AG08396 (cell line): ENCODE results near the gene CCR8.

Source experiments
- DNase-seq: peaks from one replicate; pipeline ENCODE4 v3.0.0; 2012; ENCODE audit warnings: low spot score, mixed read lengths

Gene CCR8, protein sequence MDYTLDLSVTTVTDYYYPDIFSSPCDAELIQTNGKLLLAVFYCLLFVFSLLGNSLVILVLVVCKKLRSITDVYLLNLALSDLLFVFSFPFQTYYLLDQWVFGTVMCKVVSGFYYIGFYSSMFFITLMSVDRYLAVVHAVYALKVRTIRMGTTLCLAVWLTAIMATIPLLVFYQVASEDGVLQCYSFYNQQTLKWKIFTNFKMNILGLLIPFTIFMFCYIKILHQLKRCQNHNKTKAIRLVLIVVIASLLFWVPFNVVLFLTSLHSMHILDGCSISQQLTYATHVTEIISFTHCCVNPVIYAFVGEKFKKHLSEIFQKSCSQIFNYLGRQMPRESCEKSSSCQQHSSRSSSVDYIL

DNA sequence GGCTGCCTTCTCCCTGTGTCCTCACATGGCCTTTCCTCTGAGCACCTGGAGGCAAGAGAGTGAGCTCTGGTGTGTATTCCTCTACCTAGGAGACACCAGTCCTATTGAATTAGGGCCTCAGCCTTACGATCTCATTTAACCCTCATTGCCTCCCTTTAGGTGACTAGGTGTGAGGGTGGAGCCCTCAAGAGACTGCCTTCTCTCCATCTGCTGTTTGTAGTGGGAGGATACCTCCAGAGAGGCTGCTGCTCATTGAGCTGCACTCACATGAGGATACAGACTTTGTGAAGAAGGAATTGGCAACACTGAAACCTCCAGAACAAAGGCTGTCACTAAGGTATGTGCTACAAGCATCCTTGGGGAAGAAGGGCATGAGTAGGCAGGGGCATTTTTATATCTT is at the start of gene CCR8:
CCR8 (plus strand) TSS at position 217 of the 400 bp plus-strand sequence. CDS start 2,623 bp downstream, outside the sequence.
- no peak for DNase-seq

DNA sequence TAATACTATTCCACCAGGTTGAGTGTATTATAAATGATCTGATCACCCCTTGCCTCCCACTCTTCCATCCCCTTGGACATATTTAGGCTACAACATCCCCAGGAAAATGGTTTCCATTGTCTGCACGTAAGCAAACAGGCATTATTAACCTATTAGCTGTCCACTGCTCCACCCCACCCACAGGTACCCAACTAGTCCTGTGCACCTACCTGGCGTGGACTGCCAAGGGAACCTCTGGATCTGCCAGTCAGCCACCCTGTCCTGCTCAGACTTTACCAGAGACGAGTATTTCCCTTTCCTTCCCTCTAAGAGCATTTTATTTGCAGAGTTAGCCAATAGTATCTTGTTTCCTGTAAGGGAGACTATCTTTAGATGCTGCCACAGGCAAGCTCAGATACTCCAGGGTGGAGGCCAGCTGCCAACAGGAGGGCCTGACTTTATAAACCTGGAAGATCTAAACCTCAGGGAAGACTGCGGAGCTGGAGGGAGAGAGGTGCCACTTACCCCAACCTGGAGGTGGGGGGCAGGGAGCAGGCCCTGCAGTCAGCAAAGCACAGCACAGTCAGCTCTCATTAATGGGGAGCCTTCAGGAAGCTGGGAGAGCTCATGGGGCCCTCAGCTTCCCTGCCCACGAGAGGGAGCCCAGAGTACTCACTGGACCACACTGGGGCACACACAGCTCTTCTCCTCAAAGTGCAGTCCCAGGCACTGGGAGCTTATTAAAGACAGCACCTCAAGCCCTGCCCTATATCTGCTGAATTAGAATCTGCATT is 49.6 kb upstream of the CCR8 start, which contains the start of gene CX3CR1:
CX3CR1 (minus strand) TSS at position 292 of the 773 bp plus-strand sequence. CDS start 13,527 bp downstream, outside the sequence.
- no peak for DNase-seq

DNA sequence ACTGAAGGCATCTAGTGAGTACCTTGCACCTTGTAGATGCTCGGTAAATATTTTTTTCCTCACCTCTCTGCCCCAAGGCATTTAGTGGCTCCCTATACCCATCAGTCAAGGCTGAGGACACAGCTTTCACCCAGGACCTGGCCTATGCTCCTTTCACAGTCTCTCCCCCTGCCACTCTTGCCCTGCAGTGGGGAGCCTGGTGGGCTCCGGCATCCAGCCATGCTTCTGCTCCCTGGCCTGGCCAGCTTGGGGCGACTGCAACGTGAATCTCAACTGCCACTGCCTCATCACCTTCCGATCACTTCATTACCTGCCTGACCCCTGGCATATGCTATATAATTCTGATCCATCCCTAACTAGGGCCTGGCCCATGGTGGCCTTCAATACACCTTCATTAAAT is 48.9 kb upstream of the CCR8 start:
- DNase-seq = no peak

DNA sequence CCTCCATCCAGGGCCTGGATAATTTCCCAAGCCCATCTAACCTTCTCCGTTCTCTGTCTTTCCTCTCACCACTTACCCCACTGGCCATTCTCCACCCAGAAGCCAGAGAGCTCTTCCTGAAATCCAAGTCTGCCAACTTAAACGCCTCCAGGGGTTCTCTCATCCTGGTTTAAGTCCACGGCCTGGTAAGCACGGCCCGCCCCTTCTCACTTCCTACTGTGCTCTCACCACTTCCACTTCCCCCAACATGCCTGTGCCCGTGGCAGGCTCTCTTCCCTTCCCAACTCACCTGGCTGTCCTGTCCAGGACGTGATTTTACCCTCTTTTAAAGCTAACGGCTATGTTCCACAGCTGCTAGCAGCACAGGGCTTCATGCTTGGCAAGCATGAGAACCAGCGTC is 48.0 kb upstream of the CCR8 start:
- DNase-seq = no peak

DNA sequence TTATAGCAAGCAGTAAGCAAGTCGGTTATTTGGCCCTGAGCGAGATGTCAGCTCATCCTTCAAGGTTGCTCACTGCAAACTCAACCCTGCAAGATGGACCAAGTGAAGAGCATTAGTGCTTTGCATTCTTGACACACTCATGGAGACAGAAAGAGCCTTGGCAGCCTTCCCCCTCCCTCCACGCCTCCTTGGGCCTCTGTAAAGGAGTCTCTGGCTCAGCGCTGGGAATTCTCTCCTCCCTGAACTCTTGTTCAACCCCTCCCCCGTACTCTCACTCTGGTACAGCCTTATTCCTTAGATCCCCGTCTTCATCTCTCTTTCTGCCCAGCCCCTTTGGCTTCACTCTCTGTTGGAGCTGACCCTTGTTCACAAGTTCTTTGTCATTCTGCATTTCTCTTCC is 47.5 kb upstream of the CCR8 start:
- no peak for DNase-seq

DNA sequence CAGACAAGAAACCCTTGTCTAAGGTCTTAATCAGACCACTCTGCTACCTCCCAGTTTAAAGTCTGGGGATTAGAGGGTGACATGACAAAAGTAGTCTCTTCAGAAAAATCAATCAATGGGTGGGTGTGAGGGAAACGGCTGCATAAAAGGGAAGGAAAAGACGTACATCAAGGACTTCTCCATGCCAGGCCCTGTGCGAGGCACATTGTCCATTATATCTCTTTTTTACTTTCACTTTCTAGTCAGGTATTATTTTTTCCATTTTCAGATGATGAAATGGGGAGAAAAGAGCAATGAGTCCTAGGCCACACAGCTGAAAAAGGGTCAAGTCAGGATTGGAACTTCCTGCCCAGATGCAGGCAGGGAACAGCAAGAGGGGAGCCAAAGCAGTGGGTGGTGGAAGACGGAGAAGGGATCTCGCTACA is 45.0 kb upstream of the CCR8 start:
- no peak for DNase-seq

DNA sequence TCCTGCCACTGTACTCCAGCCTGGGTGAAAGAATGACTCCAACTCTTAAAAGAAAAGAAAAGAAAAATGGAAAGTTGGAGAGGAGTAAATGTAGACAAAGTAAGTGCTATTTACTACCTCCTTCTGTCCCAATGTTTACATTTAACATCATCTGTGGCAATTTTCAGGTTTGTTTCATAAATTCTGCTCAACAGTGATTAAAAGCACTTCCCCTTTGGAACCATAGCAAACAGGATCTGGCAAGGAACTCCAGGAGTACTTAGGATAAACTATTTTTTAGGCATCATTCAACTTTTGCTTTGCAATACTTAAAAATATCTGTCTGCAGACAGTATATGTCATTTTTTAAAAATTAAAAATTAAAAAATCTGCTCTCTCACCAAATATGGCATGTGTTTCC is 44.2 kb upstream of the CCR8 start:
- no peak for DNase-seq

DNA sequence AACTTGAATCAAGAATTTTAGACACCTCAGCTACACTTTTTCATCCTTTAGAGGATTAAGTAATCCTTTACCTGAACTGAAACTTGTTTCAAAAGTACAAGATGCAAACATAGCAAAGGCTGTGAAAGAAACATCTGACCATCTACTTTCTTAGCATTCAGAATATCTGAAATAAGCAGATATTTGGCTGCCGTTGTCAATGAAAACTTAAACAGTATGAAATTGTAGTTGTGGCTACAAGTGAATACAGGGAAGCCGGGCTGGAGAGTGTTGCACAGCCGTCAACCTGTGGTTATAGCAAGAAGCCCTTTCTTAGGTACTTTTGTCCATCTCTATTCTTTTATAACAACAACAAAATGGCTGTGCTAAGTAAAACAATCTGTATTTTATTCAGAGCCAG is 42.7 kb upstream of the CCR8 start:
- no peak for DNase-seq

DNA sequence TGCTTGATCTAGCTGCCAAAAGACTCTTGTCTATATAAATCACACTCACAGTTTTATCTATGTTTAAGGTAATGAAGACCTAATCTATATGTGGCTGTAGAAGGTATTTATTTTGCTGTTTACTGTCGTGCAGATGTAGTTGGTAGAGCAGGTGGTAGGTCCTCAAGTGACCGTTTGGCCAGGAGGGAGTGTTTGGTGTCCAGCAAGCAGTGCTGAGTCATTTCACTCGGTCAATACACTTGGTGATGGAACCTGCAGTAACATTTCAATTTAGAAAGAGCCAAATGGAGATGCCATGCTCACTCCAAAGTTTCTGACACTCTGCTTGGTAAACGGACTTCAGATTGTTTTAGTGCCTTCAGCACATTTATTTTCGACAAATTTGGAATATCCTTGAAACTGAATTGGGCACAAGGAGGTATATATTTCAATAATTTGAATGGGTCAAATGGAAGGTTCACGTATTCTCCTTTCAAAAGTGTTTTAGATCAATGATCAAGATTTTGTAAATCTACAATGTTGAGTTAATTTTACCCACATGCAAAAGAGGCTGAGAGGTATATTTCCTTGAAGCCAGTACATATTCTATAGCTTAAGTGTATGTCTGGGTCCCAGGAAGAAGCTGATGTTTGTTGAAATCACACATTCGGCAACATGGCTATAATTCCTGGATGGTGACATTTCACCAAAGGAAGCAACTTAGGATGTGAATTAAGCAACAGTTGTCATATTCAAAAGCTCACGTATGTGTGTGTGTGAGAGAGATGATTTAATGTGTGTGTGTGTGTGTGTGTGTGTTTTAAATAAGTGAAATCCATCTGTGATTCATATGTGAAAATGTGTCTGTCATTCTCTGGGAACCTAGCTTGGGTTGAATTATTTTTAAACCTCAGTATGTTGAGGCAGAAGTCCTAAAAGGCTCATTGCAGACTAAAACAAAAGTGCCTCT is 42.0 kb upstream of the CCR8 start:
- no peak for DNase-seq

DNA sequence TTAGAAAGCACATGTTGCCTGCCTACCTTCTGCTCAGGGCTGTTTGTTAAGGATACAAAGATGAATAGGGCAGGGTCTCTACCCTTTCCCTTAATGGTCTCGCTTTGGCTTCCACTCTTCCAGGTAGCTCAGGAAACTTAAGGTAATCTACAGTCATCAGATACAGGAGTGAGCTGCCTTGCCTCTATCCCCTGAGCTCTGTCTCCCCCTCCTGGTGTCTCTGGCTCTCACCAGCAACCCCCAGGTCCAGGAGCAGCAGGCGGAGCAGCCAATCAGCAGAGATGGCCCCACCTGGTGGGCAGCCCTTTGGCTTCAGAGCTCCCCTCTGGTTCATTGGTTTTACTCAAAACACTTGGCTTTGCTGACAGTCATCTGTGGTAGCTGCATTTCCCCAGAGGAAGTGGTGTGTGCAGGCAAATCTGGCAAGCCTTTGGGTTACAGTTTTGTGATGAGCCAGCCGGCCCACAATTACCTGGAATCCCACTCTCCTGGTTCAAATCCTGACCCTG is 41.2 kb upstream of the CCR8 start:
- DNase-seq = peak; percentile 88

DNA sequence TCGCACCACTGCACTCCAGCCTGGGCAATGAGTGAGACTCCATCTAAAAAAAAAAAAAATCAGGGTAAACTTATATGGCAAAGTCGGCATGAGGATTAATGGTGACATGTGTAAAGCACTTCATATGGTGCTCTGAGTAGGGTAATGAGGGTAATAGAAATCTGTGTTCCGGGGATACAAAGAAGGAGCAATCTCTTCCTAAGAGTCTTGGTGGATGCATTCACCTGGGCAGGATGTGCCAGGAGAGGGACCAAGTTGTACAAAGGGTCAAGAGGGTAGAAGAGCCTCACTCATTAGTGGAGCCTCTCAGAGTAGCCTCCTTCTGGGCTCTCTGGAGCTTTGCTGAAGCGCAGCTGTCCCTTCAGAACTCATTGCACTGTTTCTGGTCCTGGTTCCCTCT is 40.4 kb upstream of the CCR8 start:
- DNase-seq = no peak

DNA sequence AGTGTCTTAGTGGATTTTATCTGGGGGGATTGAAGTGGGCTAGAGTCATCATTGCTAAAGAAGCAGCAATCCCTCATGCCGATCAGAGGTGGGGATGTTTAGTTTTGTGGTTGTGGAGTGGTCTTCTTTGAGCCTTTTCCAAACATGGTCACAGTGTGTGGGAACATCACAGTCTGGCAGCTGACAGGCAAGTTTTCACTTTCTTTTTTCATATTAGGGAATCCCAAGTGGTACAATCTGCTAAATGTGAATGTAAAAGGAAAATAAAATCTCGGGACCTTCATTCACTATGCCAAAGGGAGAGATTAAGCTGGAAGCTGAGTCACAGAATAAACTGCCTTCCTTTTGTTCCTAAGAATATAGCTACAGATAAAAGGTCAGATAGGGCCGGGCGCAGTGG is 39.3 kb upstream of the CCR8 start:
- DNase-seq = no peak

DNA sequence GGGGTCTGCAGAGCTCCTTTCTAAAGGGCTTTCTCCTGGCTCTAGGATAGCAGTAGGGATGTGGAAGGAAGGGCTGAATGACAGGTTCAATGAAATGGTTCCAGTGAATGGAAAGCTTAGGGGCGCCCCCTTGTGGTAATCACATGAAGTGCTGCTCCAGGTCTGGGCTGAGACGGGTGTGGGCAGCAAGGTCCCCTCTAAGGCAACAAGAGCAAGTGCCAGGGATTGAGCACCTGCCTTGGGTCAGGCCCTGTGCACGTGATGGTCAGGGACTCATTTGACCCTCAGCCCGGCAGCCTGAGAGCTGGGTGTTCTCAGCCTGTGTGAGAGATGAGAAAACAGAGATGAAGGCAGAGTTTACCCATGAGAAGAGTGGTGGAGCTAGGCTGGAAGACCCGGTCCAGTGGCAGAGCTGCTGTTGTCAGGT is 37.6 kb upstream of the CCR8 start:
- DNase-seq = peak; percentile 68

DNA sequence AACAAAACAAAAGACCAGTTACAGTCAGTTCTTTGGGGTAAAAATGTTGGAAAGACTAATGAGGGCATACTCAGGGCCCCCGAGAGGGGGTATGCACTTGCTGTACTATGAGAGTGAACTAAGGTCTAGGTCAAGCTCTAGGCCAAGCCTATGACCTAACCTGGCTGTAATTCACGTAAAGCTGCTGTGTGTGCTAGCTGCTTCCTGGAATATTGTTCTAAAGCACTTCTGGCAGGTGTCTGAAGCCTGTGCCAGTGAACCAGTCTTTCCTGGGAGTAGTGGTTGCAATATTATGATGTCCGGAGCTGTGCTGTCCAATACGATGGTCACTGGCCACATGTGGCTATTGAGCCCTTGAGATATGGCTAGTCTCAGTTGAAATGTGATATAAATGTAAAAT is 36.5 kb upstream of the CCR8 start:
- DNase-seq = no peak

DNA sequence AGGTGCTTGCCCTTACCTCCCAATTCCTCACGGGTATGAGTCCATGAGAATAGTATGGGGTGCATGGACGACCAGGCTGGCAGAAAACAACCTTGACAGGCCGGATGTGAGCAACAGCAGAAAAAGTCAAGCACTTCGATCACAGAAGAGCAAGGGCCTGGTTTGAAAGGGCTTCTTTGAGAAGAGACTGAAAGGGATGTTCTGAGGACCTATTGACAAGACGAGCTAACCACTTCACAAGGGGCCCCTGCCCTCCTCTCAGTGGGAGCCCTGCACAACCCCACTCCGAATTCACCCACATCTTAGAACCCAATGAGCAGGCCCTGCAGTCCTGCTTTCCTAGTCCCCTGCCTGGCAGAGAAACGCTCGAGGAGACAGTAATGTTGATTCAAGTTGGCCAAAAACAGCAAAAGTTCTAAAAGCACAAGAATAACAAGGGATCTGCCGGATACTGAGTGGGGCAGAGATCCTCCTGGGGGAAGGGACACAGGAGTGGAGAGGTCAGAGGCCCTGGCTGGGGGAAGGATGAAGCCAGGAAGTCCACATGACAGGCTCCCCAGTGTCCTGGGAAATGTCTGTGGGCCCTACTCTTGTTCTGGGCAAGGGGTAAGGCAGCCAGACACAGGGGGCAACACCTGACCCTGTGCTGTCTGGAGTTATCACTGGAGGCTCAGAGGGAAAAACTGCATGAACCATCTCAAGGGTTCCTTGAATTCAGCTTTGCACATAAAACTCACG is 34.9 kb upstream of the CCR8 start:
- no peak for DNase-seq

DNA sequence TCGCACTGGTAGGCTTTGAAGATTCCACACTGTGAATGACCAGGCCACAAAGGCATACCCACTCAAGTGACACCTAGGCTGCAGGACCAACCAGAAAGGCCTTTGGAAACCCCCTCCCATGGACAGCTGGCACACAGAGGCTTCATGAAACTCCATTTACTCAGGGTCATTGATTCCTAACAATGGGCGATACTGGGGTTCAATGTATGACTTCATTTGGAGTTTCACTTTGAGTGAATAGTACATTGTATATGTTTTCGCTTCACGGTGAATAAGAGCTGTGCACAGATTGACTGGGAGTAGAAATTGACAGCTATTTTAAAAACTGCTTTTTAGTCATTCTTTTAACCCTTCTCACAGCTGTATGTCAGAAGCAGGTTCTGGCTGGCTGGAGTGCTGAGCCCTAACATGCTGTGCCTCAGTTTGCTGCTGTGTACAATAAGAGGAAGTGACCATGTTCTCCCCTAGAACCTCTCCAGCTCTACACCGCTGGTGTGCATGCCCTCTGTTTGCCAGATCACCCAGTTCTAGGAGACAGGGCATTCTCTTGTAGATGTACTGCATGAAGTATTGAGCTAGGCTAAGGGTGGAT is 34.2 kb upstream of the CCR8 start:
- DNase-seq = no peak

DNA sequence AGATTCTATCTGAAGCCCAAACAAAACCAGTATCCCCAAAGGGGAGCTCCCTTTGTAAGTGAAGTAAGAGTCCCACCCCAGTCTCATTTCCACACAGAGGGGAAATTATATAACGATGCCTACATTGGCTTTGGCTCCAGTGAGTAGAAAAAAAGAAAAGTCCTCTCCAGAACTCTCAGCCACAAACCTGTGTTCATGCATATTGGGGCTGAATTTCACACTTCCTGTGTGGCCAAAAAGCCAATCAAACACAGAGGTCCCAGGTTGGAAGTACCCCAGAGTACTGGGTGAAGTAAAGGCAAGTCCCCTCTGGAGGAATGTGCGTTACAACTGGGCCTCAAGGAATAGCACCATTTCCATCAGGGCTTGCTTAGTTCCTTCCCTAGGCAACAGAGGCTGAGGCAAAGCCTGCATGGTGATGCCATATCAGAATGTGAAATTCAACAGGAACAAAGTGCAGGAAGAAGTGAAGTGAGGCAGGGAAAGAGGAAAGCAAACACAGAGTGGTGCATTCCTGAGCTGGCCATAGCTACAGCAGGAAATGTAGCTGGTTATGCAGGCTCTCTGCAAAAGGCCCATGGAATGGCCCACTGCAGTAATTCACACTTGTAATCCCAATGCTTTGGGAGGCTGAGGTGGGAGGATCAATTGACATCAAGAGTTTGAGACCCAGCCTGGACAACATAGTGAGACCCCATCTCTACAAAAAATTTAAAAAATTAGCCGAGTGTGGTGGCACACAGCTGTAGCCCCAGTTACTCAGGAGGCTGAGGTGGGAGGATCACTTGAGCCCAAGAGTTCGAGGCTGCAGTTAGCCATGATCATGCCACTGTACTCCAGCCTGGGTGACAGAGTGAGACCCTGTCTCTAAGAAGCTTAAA is 33.1 kb upstream of the CCR8 start:
- DNase-seq = no peak

DNA sequence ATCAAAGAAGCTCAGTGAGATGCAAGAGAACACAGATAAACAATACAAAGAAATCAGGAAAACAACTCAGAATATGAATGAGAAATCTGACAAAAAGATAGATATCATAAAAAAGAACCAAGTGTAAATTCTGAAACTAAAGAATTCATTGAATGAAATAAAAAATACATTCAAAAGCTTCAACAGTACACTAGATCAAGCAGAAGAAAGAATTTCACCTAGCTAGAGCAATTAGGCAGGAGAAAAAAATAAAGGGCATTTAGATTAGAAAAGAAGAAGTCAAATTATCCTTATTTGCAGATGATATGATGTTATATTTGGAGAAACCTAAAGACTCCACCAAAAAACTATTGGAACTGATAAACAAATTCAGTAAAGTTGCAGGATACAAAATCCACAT is 30.2 kb upstream of the CCR8 start:
- no peak for DNase-seq

DNA sequence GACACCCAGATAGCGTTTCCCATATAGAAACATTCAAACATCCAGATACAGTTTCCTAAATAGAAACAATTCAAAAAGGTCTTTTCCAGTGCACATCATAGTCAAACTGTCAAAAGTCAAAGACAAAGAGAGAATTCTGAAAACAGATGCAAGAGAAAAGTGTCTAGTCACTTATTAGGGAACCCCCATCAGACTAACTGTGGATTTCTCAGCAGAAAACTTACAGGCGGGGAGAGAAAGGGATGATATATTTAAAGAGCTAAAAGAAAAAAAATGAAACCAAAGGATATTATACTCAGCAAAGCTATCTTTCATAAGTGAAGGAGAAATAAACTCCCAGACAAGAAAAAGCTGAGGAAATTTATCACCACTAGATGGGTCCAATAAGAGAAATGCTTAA is 27.3 kb upstream of the CCR8 start:
- no peak for DNase-seq

DNA sequence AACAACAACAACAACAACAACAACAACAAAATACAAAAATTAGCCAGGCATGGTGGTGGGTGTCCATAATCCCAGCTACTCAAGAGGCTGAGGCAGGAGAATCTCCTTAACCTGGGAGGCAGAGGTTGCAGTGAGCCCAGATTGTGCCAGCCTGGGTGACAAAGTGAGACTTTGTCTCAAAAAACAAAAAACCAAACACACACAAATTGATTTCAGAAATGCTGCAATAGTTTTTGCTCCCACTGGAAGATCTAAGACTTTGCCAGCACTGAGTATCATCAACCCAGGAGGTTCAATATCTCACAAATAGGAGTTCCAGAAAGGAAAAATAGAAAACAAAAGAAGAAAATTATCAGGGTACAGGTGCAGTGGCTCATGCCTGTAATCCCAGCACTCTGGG is 16.2 kb upstream of the CCR8 start:
- no peak for DNase-seq
